ENCODE results near the gene PPOX.
A peak's percentile ranks its signal among the peaks of the same experiment; 100 is the strongest.

The PPOX gene

GRCh38 chr1:161153682-161154337, 12.4 kb upstream of the PPOX start, which contains the start of gene UFC1:
Gene UFC1, plus strand, starts transcription at chr1:161153978. Its CDS starts 20 bp downstream, at chr1:161153998.
- TF ChIP-seq CTCF (IDR thresholded peaks at IDR 0.05; ENCODE audit: low read depth, low read length), result no peak
- H3K4me3 ChIP-seq (replicated peaks in 1 of 2; ENCODE audit: low read depth in 2 of 2, low read length in 2 of 2), result peak within 1 kb of the TSS; percentile 80 to 85
- peak; percentile 94 to 95 for DNase-seq (ENCODE audit: low read depth in 2 of 2)

GRCh38 chr1:161157867-161158266, 8.4 kb upstream of the PPOX start:
- DNase-seq (ENCODE audit: low read depth in 2 of 2), result no peak
- no peak overlapping the region for H3K4me3 ChIP-seq (replicated peaks in 1 of 2; ENCODE audit: low read depth in 2 of 2, low read length in 2 of 2)
- no peak for TF ChIP-seq CTCF (IDR thresholded peaks at IDR 0.05; ENCODE audit: low read depth, low read length)

GRCh38 chr1:161158316-161159010, 7.8 kb upstream of the PPOX start:
- TF ChIP-seq CTCF (IDR thresholded peaks at IDR 0.05; ENCODE audit: low read depth, low read length), result no peak
- H3K4me3 ChIP-seq (replicated peaks in 1 of 2; ENCODE audit: low read depth in 2 of 2, low read length in 2 of 2), result peak overlapping the region in 1 of 2 donors; percentile 91
- DNase-seq (ENCODE audit: low read depth in 2 of 2), result no peak

GRCh38 chr1:161159087-161159912, 6.9 kb upstream of the PPOX start, which contains the start of gene USP21:
Gene USP21, plus strand, starts transcription at chr1:161159500. Its CDS starts 1,141 bp downstream, at chr1:161160641.
- peak; percentile 67 for TF ChIP-seq CTCF (IDR thresholded peaks at IDR 0.05; ENCODE audit: low read depth, low read length)
- H3K4me3 ChIP-seq (replicated peaks in 1 of 2; ENCODE audit: low read depth in 2 of 2, low read length in 2 of 2), result peak within 1 kb of the TSS; percentile 91 to 97

GRCh38 chr1:161159913-161160243, 6.3 kb upstream of the PPOX start:
- peak overlapping the region; percentile 91 to 97 for H3K4me3 ChIP-seq (replicated peaks in 1 of 2; ENCODE audit: low read depth in 2 of 2, low read length in 2 of 2)
- no peak for TF ChIP-seq CTCF (IDR thresholded peaks at IDR 0.05; ENCODE audit: low read depth, low read length)
- no peak for DNase-seq (ENCODE audit: low read depth in 2 of 2)

More at GRCh38 chr1:161159087-161159912, 6.9 kb upstream of the PPOX start, which contains the start of gene USP21:
- peak; percentile 91 to 92 for DNase-seq (ENCODE audit: low read depth in 2 of 2)

GRCh38 chr1:161160671-161161145, 5.5 kb upstream of the PPOX start:
- DNase-seq (ENCODE audit: low read depth in 2 of 2), result no peak
- H3K4me3 ChIP-seq (replicated peaks in 1 of 2; ENCODE audit: low read depth in 2 of 2, low read length in 2 of 2), result no peak overlapping the region
- TF ChIP-seq CTCF (IDR thresholded peaks at IDR 0.05; ENCODE audit: low read depth, low read length), result no peak

Measured in cardiac fibroblast (primary cell).